CD4-positive, alpha-beta T cell treated with Interleukin-17A for 1 hour (primary cell): Measurements from ENCODE around the gene DFFA.
"Not testable (repeated sequence)": the region's sequence is repeated elsewhere in the genome, so short reads cannot be mapped to it uniquely, and the experiment has no call there.

Experiments used
- DNase-seq: peaks from one replicate; pipeline ENCODE4 v3.0.0-alpha.2; 2020

The DFFA gene

DNA sequence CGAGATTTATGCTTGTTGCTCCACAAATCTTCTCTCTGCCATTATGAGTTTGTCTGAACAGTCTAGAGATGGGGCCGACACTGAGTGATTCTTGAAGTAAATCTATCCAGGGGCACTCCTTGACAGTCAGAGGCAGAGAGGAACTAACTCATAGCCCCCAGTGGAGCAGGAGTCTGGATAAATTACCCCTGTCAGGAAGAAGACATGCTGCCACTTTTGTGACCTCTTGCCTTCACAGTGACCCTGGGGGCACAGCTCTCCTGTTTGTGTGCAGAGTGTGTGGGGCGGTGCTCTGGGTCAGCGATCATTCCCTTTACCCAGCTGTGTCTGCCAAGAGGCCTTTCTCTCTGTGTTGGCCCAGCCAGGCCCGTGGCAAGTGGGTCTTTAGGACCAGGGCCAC, 31.9 kb upstream of the DFFA start:
- DNase-seq, result no peak

DNA sequence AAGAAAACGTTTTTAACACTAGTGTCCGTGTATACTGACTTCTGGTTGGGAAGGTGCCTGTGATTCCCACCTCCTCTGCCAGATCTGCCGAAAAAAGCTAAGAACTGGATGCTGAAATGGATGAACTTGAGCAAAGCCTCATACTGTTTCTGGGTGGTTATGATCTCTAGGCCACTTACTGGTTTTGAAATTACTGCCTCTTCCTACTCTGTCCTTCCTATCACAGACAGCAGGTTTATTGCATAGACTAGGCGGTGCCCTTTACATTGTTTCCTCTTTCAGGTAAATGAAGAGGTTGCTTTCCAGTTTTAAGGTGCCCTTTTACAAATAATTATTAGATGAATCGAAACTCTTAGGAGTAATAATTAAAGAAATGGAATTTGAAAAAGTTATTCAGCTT, 29.9 kb upstream of the DFFA start:
- no peak for DNase-seq

DNA sequence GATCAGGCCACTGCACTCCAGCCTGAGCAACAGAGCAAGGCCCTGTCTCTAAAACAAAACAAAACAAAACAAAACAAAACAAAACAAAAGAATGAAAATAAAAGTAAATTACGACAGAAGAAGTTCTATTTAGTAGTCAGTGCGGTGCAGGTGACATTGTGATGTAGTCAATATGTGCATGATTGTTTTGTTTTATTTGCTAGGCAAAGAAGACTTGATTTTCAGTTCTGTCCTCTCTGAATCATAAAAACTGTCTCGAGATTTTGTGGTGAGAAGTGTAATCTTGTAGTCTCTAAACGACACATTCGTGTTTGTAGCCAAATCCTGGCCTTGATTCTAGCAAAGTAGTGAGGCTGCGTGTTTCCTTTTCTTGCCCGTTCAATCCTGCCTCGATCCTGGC, 25.9 kb upstream of the DFFA start:
- no peak for DNase-seq

DNA sequence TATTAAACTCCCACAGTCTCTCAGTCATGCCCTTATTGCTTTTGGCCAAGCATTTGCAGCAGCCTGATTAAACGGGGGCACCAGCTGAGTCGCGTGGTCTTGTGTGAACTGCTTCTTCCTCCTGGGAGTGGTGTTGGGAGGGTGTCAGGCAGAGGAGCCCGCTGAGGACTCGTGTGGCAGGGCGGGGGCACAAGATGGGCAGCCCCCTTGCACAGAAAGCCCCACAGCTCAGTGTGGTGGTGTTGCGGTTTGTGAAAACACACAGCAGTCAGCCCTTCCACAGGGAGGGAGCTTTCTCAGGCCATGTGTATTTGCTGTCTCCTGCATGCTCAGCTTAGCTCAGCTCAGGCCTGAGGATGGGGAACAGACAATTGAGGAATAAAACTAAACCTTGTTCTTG, 24.8 kb upstream of the DFFA start:
- DNase-seq, result peak; percentile 40

DNA sequence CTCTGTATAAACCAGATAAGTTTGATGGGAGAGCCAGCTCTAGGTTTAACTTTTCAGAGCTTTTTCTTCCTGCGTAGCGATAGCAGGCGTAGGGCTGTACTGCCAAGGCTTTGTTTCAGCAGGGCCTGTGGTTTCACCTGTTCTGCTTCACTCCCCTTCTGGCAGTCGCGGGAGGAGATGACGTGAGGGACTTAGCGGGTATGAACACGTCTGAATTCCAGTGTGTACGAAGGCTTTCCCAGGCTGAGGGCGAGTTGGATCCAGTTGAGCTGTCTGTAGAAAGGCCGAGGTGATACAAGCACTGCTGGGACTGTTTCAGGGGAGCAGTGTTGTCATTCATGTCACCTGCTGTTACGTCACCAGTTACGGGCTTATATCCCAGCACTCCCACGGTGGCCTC, 23.6 kb upstream of the DFFA start:
- DNase-seq, result peak; percentile 51

DNA sequence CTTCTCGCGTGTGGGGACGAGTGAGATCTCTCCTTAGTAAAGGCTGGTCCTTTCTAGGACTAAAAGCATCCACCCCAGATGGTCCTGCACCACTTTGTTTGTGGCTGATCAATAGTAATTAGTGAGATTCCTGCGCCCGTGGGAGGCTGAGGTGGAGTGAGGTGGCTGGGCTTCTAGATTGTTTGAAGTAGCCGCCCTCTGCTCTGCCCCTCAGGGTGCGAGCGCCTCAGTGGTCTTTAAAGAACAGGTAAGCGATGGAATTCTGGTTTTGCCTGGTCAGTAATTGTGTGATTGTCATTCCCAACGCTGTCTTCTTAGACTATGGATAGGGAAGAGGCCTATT, 23.1 kb upstream of the DFFA start:
- DNase-seq, result no peak

DNA sequence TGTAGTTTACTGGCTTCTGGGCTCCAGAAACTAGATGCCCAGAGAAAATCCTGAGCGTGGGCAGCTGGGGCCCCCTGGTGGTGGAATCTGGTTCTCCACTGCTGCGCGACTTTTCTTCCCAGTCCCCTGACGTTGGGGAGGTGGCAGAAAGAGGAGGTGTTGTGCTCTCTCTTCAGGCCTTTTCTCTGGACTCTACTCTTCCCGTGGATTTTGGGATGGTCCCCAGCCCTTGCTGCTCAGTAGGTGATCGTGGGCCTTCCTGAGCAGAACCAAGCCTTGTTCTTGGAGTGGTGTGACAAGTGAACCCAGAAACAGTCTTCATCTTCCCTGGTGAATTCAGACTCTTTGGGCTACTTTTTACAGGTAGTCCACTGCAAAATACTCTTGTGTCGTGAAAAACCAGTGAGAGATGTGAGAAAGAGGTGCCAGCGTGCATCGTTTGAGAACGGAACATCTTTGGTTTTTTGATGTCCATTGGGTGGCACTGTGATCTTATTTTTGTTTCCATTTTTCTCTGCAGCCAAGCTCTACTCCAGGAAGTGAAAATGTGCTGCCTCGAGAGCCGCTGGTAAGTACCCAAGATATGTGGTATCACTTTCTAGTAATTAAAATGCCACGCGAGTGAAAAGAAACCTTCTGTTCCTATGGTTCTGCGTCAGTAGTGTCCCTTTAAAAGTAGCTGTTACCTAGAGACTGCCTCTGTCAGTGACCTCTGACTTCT, 22.6 kb upstream of the DFFA start:
- DNase-seq, result peak; percentile 83

DNA sequence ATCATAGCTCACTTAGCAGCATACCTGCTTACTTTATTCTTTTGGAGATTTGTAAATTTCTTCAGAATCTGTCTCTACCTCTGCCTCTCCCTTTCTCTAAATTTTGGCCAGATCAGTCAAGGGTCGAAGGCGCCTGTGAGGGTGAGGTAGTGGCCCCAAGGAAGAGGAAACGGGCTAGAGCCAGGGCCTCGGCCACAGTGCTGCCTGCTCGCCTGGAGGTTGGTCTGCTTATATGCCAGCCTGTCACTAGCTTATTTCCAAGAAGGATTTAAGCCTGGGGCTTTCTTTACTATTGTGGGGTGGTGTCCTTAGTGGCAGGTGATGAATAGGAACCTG, 22.1 kb upstream of the DFFA start:
- DNase-seq, result no peak

DNA sequence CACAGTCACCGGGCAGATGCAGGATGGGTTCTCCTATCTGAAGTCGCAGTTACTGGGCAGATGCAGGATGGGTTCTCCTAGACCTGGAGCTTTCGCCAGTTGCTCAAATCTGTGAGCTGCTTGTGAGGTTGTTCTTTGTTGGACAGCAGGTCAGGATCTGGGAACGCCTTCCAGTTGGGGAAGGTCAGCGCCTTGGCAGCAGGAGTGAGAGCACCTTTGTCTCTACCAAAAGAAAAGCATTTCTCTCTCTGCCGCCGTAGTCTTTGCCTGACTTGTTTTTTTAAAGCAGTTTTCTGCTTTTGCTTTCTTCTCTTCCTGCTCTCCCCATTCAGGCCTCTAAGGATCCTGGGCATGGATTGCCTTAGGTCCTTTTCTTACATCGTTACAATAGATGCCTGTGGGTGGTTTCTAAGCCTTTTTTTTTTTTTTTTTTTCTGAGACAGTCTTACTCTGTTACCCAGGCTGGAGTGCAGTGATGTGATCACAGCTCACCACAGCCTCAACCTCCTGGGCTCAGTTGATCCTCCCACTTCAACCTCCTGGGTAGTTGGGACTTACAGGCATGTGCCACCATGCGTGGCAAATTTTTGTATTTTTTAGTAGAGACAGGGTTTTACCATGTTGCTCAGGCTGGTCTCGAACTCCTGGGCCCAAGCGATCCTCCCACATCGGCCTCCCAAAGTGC, 18.1 kb upstream of the DFFA start:
- DNase-seq, result no peak

DNA sequence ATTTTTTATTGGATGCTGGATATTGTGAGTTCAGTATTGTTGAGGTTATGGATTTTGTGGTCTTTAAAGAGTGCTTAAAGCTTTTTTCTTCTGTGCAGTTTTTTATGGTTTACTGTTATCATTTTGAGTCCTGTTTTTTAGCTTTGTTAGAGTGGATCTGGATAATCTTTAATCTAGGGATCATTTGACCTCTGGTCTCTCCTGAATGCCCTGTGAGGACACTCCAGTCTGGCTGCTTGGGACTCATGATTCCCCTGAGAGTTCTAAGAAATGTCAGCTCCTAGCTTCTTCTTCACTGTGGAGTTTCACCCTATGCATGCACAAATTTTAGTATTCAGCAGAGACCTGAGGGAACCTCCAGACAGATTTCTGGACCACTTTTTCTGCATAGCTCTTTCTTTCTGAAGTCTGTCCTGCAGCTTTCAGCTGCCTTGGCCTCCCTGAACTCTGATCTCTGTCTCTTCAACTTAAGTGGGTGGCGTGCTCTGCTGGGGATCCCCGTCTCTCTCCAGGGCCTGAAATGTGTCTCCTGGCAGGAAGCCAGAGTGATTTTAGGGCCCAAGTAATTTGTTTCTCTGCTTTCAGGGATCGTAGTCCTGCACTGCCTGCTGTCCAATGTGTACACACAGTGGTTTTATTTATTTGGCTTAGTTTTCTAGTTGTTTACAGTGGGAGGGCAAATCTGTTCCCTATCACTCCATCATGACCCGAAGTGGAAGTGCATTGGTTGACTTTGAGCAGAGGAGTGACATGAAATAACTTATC, 17.1 kb upstream of the DFFA start:
- DNase-seq, result no peak

DNA sequence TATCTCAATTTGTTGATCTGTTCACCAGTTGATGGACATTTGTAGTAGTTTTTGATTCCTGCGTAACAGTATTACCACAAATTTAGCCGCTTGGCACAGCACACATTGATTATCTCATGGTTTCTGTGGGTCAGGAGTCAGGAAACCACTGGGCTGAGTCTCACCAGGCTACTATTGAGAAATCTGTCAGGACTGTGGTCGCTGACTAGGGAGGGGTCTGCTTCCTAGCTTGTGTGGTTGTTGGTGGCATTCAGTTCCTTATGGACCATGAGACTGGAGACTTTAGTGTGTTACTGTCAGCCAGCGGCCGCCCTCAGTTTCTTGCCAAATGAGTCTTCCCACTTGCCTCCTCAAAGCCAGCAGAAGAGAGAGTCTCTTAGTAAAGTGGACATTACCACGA, 12.2 kb upstream of the DFFA start:
- no peak for DNase-seq

DNA sequence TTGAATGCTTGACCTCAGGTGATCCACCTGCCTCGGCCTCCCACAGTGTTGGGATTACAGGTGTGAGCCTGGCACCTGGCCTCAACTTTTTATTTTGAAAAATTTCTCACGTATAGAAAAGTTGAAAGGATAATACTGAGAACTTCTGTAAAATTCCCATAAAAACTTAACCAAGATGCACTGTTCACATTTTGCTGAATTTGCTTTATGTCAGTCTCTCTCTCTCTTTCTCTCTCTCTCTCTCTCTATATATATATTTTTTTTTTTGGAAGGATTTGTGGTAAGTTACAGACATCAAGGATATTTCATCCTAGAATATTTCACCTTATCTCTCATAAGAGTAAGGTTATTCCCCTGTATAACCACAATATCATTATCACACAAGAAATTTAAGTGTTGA, 8.3 kb upstream of the DFFA start:
- no peak for DNase-seq

DNA sequence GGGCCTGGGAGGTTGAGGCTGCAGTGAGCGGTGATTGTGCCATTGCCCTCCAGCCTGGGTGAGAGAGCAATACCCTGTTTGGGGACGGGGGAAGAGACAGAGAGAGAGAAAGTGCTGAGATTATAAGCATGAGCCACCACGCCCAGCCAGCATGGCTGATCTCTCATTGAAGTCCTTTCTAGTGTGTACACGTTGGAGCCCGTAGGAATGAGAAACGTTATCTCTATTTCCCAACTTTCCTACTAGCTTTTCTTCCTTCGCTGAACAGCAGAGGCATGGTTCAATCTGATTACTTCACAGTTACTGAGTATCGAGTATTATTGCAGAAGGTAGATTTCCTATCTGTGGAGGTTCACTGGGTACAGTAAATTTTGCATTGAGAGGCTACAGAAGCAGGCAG, 7.0 kb upstream of the DFFA start:
- DNase-seq, result no peak

DNA sequence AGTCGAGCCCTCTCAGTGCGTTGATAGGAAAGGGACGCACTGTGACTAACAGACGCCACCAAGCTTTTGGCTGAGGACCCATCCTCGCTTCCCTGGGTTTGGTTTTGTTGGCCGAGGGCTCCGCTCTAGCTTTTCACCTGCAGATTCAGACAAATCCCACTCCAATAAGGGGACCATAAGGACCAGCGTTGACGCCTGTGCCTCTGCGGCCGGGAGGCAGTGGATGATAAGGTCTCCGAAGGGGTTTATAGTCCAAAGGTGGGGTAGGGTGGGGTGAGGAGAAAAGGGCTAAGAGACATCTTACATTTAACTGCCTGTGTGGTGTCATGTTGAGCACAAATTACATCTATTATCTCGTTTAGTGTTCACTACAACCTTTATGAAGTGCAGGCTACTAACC, 3.2 kb upstream of the DFFA start:
- DNase-seq, result no peak

DNA sequence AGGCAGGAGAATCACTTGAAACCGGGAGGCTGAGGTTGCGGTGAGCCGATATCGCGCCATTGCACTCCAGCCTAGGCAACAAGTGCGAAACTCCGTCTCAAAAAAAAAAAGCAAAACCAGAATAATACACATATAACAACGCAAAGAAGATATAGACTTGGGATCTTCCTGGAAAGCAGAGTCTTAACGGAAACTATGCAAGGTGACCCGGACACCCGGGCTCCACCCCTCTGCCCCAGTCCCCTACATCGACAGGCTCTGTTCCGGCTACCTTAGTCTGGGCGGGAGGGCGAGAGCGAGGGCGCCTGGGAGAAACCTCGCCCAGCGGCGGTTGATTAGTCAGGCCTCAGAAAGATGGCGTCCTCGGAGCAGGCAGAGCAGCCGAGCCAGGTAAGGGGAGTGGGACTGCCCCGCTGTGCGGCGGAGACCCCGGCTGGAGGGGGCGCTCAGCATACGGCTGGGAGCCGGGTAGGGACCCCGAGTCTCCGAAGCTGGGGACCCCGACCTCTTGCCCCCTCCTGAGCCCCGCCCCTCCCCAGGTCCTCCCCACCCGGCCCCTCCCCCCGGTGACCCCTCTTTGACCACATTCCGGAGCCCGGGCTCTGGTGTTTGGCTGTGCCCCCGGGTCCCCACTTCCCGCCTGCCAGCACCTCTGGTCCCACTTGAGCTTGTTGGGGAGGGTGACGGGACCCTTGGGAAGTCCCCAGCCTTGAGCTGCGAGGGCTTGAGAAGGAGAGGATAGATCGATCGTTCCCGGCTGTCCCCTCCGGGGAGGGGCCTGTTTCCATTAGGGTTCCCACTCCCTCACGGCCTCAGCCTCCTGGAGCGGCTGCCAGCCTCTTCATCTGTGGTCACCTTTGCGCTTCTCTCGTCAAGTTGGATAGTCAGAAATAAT, 2.5 kb upstream of the DFFA start, which contains the start of gene PEX14:
Gene PEX14, plus strand, starts transcription at position 338 of the 895 bp plus-strand sequence. Its CDS starts 17 bp downstream, at position 355.
- peak; percentile 89 for DNase-seq

DNA sequence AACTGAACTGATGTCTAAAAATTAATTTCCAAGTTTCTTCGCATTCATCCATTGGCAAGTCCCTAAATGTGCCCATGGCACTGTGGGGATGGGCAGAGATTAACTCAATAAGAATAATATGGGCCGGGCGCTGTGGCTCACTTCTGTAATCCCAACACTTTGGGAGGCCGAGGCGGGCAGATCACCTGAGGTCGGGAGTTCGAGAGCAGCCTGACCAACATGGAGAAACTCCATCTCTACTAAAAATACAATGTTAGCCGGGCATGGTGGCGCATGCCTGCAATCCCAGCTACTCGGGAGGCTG, 1.9 kb upstream of the DFFA start:
- not testable (repeated sequence) for DNase-seq

DNA sequence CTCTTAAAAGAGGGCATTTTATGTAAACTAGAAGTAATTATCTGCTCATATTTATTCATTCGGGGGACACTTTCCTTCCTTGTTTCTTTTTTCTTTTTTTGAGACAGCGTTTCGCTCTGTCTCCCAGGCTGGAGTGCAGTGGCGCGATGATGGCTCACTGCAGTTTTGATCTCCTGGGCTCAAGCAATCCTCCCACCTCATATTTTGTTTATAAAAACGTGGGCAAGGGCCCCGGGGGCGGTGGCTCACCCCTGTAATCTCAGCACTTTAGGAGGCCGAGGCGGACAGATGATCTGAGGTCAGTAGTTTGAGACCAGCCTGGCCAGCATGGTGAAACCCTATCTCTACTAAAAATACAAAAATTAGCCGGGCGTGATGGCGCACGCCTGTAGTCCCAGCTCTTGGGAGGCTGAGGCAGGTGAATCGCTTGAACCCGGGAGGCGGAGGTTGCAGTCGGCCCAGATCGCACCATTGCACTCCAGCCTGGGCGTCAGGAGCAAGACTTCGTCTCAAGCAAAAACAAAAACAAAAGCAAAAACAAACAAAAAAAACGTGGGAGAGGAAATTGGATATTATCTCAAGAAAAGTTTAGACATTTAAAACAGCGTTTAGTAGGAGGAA, 926 bp upstream of the DFFA start:
- DNase-seq, result no peak

DNA sequence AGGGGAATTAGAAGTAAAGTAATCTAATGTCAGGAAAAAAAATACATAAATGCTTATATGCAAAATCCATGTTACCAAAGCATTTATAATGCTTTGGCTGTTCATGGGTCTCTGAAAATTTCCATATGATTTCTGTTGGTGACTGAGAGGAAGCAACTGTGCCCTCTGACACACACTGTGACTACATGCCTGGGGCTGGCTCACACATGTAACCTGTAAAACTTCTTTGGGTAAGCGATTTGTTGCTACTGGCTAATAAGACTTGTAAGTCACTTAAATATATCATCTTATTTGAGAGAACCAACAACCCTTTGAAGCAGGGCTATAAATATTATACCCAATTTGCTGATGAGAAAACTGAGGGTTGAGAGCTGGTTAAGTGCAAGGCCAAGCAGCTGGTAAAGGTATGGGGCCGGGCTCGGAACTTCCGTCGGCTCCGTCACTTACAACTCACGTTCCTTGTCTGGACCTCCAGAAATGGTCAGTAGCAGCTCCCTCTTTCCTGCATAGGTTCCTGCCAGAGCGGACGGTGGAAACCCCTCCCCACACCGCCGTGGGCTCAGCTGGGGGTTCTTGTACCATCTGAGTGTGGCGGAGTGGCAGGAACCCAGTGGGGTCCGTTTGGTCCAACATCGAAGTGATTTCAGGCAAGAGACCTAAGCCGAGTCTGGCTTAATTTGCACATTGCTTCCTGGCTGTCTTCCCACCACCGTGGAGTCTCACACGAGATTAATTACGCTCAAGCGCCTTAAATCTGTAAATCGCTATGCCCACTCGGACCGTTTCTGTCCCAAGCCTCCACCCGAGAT, 714 bp downstream of the DFFA start:
- no peak for DNase-seq

DNA sequence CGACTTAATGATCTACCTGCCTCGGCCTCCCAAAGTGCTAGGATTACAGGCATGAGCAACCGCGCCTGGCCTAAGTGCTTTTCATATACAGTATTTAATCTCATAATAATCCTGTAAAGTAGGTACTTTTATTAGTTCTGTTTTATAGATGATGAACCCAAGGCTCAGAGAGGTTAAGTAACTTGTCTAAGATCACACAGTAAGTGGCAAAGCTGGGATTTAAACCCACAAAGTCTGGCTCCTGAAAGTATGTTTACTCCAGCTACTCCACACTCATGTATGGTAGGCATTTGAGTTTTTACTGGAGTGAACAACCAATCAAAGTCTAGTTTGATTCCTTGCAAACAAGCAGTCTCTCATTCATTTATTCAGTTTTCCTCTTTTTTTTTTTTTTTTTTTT, 2.3 kb downstream of the DFFA start:
- DNase-seq, result no peak

DNA sequence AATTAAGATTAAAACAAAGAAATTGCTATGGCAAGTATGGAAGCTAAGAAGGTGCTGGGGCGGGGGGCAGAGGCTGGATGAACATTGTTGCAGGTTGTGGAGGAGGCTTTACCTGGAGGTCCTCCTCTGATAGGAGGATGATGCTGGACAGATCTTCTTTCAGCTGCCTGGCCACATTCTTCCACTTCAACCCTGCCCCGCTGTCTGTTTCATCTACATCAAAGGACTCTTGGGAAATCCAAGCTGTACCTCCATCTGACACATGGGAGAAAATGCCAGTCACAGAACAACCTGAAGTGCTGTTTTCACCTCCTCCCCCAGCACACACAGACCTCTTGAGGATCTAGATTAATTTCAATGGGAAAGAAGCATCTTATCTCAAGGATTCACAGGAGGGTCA, 5.3 kb downstream of the DFFA start:
- DNase-seq, result no peak

DNA sequence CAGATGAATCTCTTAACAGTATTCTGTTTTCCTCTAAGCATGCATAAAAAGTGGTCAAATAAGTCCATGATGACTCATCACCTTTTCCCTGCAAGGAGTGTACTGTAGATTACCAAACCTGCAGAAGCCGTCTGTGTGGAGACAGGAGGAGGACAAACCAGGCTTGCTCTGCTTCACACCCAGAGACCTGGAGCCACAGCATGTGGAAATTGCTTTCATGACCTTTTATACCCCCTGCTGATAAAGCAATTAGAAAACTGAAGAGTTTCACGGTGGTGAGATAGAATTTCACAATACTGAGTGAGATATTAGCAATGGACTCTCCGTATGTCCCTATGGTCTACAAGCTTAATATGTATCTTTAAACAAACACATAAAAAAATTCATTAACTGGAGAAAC, 13.1 kb downstream of the DFFA start:
- DNase-seq, result no peak

DNA sequence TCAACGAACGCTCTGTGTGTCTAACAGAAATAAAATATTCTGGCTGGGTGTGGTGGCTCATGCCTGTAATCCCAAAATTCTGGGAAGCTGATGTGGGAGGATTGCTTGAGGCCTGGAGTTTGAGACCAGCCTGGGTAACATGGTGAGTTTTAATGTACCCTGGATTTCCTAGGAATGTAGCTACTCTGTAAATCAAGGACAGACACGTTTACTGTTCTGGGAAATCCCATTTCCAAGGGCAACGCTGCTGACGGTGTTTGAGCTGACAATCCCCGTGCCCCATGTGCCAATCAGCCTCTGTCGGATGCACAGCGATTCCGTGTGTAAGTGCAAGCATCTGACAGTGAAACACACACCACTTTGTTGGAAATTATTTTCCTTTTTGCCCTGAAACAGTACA, 14.5 kb downstream of the DFFA start:
- DNase-seq, result no peak
